Measurements from ENCODE around the gene RNASEH2A.

- TF ChIP-seq GATA3 (IDR thresholded peaks at IDR 0.05; ENCODE audit: low read depth, low read length) (no peak), GATA2 (IDR thresholded peaks at IDR 0.05; ENCODE audit: low read depth, low read length) (no peak)
Observed at GRCh38 chr19:12806242-12807081, at the start of gene RNASEH2A.
